OCI-LY7 (cell line): Measurements from ENCODE around the gene BICDL2. TPM values are rescaled to one million over a fixed set of nuclear protein-coding genes. Genes with fewer than 3 reads are reported as not detected.
"Not testable (repeated sequence)": the region's sequence is repeated elsewhere in the genome, so short reads cannot be mapped to it uniquely, and the experiment has no call there.

ENCODE experiments used
- BruUV-seq: library from RNA; stranded (reverse); fragments of 400-500 nt; replicated peaks from 2 replicates; lab custom pipeline; 2021; lab: Mats Ljungman, UMichigan
- CTCF ChIA-PET: fragments of 300-600 bp; sonication (Branson Sonifier 250); formaldehyde crosslinking; loops from one replicate; lab custom pipeline; 2022; ENCODE audit warnings: antibody characterized with exemption; ENCODE audit not compliant: unreplicated experiment; lab: Charles Lee
- POLR2A ChIA-PET: fragments of 300-600 bp; sonication (Branson Sonifier 250); formaldehyde crosslinking; loops from one replicate; lab custom pipeline; 2022; ENCODE audit warnings: antibody characterized with exemption; lab: Charles Lee
- DNase-seq: peaks from one replicate; pipeline ENCODE4 v3.0.0-alpha.2; 2015; ENCODE audit warnings: low spot score
- H2AFZ ChIP-seq: fragments of 200-600 bp; sonication (generic), shearing (Covaris generic); 2 replicates; pipeline ENCODE4 v1.6.1; 2014; ENCODE audit warnings: mild to moderate bottlenecking, antibody characterized with exemption, low read length, moderate library complexity
- H3K27ac ChIP-seq: fragments of 200-600 bp; sonication (generic); 2 replicates; pipeline ENCODE4 v1.5.1; 2014; ENCODE audit warnings: mixed run types, low read depth, mild to moderate bottlenecking, moderate library complexity, low read length, inconsistent platforms; ENCODE audit not compliant: poor library complexity, severe bottlenecking
- H3K36me3 ChIP-seq: fragments of 200-600 bp; sonication (generic); 2 replicates; pipeline ENCODE4 v1.6.1; 2014; ENCODE audit warnings: mild to moderate bottlenecking, antibody characterized with exemption, low read length, moderate library complexity, mixed read lengths; ENCODE audit not compliant: insufficient read depth
- H3K4me1 ChIP-seq: fragments of 200-600 bp; sonication (generic); 2 replicates; pipeline ENCODE4 v1.5.1; 2014; ENCODE audit warnings: mild to moderate bottlenecking, low read length; ENCODE audit not compliant: insufficient read depth, poor library complexity, severe bottlenecking
- H3K4me2 ChIP-seq: fragments of 200-600 bp; sonication (generic); 2 replicates; pipeline ENCODE4 v1.6.1; 2014; ENCODE audit warnings: mild to moderate bottlenecking, low read length
- H3K4me3 ChIP-seq: fragments of 200-600 bp; sonication (generic); 2 replicates; pipeline ENCODE4 v1.5.1; 2014; ENCODE audit warnings: mild to moderate bottlenecking, low read depth, low read length; ENCODE audit not compliant: poor library complexity, severe bottlenecking
- H3K79me2 ChIP-seq: fragments of 200-600 bp; sonication (generic); 2 replicates; pipeline ENCODE4 v1.6.1; 2016; ENCODE audit warnings: low read depth, mild to moderate bottlenecking, low read length, moderate library complexity, mixed read lengths; ENCODE audit not compliant: insufficient read depth
- H3K9me2 ChIP-seq: fragments of 200-600 bp; sonication (generic); 2 replicates; pipeline ENCODE4 v1.6.1; 2016; ENCODE audit warnings: mild to moderate bottlenecking, low read length, mixed read lengths; ENCODE audit not compliant: insufficient read depth
- H3K9me3 ChIP-seq: fragments of 200-600 bp; sonication (generic); 2 replicates; pipeline ENCODE4 v1.6.1; 2014; ENCODE audit warnings: mild to moderate bottlenecking, mixed run types, low read length, mixed read lengths
- H4K20me1 ChIP-seq: fragments of 200-600 bp; sonication (generic); 2 replicates; pipeline ENCODE4 v1.6.1; 2014; ENCODE audit warnings: mild to moderate bottlenecking, antibody characterized with exemption, low read length, moderate library complexity, mixed read lengths; ENCODE audit not compliant: insufficient read depth
- CTCF ChIP-seq: fragments of 200-600 bp; sonication (generic); conservative IDR thresholded peaks from 2 replicates; pipeline ENCODE4 v1.5.1; 2014; ENCODE audit warnings: mild to moderate bottlenecking, antibody characterized with exemption, low read length, moderate library complexity, mixed read lengths
- EZH2phosphoT487 ChIP-seq: fragments of 200-600 bp; sonication (generic); IDR thresholded peaks from 2 replicates; pipeline ENCODE4 v1.6.1; 2018; ENCODE audit warnings: low read depth, borderline replicate concordance, mild to moderate bottlenecking, mixed run types, antibody characterized with exemption, low read length, moderate library complexity, mixed read lengths
- intact Hi-C: fragments of 100-400 bp; cut with micrococcal nuclease; formaldehyde crosslinking; loops from one replicate; pipeline ENCODE4 v1.10.0; 2022; ENCODE audit not compliant: unreplicated experiment
- total RNA-seq, 2 experiments: library from RNA; depleted of rRNA in 1 of 2; stranded (reverse); fragments of >200 nt in 1 of 2; shearing (Covaris generic) in 1 of 2; gene quantifications; 2 replicates each; pipeline ENCODE4 v1.2.3, GENCODE V29; 2014 to 2022

The BICDL2 gene
- total RNA-seq, 2 experiments from 2014 or later = not detected

GRCh38 chr16:3072576-3073263 is 36.0 kb upstream of the BICDL2 start:
- intact Hi-C loops, H3K79me2 ChIP-seq, H3K9me3 ChIP-seq, H3K4me2 ChIP-seq, POLR2A ChIA-PET, CTCF ChIA-PET, H3K27ac ChIP-seq, H3K4me3 ChIP-seq, DNase-seq, H3K9me2 ChIP-seq, H3K36me3 ChIP-seq, H4K20me1 ChIP-seq, BruUV-seq, H2AFZ ChIP-seq: not testable (repeated sequence)
- H3K4me1 ChIP-seq = peaks cover 22% of the 10 kb centered on the region
- TF ChIP-seq CTCF = peak; percentile 35; the same call in 1 of the 2 replicates

- H3K36me3 ChIP-seq, H3K4me2 ChIP-seq, CTCF ChIA-PET, H3K4me3 ChIP-seq, POLR2A ChIA-PET, BruUV-seq, H2AFZ ChIP-seq, DNase-seq, H4K20me1 ChIP-seq, H3K27ac ChIP-seq, H3K79me2 ChIP-seq, intact Hi-C loops, H3K9me3 ChIP-seq, H3K9me2 ChIP-seq: not testable (repeated sequence)
- peaks cover 22% of the 10 kb centered on the region for H3K4me1 ChIP-seq
Measured at GRCh38 chr16:3072148-3072547, 35.4 kb upstream of the BICDL2 start.

GRCh38 chr16:3071655-3072054 is 34.9 kb upstream of the BICDL2 start:
- Histone ChIP-seq H3K4me2 (no peak overlapping the region), H4K20me1 (no peaks in the 10 kb centered on the region), H3K4me1 (peaks cover 22% of the 10 kb centered on the region), H3K36me3 (no peaks in the 10 kb centered on the region; the same call in 1 of the 2 replicates), H3K9me3 (no peaks in the 10 kb centered on the region), H3K79me2 (no peaks in the 10 kb centered on the region), H2AFZ (no peak overlapping the region), H3K4me3 (no peak overlapping the region), H3K9me2 (no peaks in the 10 kb centered on the region), H3K27ac (no peak overlapping the region)
- no peak for DNase-seq
- TF ChIP-seq EZH2phosphoT487 (no peak), CTCF (no peak)
- ChIA-PET CTCF (no interaction called here), POLR2A (no interaction called here)
- BruUV-seq = no TSS peak
- intact Hi-C loops = no loop called here
